SU-DHL-6 (cell line): Measurements from ENCODE around the gene TOGARAM2.

ENCODE experiments used
- H2AFZ ChIP-seq: fragments of 200-600 bp; sonication (generic); 2 replicates; pipeline ENCODE4 v1.6.1; 2014; ENCODE audit warnings: low read depth, mild to moderate bottlenecking, moderate library complexity, mixed read lengths, antibody characterized with exemption, low read length; ENCODE audit not compliant: severe bottlenecking
- H3F3A ChIP-seq: fragments of 200-600 bp; shearing (Covaris generic); 2 replicates; pipeline ENCODE4 v1.6.0; 2016; ENCODE audit warnings: antibody characterized with exemption, mild to moderate bottlenecking; ENCODE audit not compliant: insufficient read depth
- H3K27ac ChIP-seq: fragments of 200-600 bp; sonication (generic); 2 replicates; pipeline ENCODE4 v1.5.1; 2016; ENCODE audit warnings: low read depth, mild to moderate bottlenecking, low read length, moderate library complexity, mixed read lengths
- H3K27me3 ChIP-seq: fragments of 200-600 bp; sonication (generic), shearing (Covaris generic); 2 replicates; pipeline ENCODE4 v1.6.0; 2014; ENCODE audit warnings: mild to moderate bottlenecking, low read length
- H3K36me3 ChIP-seq: fragments of 200-600 bp; sonication (generic); 2 replicates; pipeline ENCODE4 v1.6.1; 2014; ENCODE audit warnings: mild to moderate bottlenecking, low read length, mixed read lengths
- H3K4me2 ChIP-seq: fragments of 300-600, 200-600 bp; shearing (Covaris generic), sonication (generic); 2 replicates; pipeline ENCODE4 v1.6.0; 2014; ENCODE audit warnings: low read length, low read depth, mild to moderate bottlenecking; ENCODE audit not compliant: poor library complexity, severe bottlenecking
- H3K4me3 ChIP-seq: fragments of 200-600 bp; sonication (generic); 2 replicates; pipeline ENCODE4 v1.5.1; 2014; ENCODE audit warnings: antibody characterized with exemption, low read length, mild to moderate bottlenecking, mixed read lengths; ENCODE audit not compliant: insufficient read depth, poor library complexity, severe bottlenecking
- H3K79me2 ChIP-seq: fragments of 200-600 bp; sonication (generic); 2 replicates; pipeline ENCODE4 v1.6.1; 2014; ENCODE audit warnings: mild to moderate bottlenecking, low read length, moderate library complexity; ENCODE audit not compliant: insufficient read depth
- H3K9ac ChIP-seq: fragments of 200-600 bp; sonication (generic); 2 replicates; pipeline ENCODE4 v1.7.0; 2014; ENCODE audit warnings: mild to moderate bottlenecking, low read length
- H3K9me2 ChIP-seq: fragments of 200-600 bp; sonication (generic); replicated peaks from 2 replicates; pipeline ENCODE4 v1.6.1; 2014; ENCODE audit warnings: low read length; ENCODE audit not compliant: insufficient read depth
- H3K9me3 ChIP-seq: fragments of 200-600 bp; sonication (generic); 2 replicates; pipeline ENCODE4 v1.6.1; 2014; ENCODE audit warnings: low read length, mixed read lengths; ENCODE audit not compliant: insufficient read depth
- H4K20me1 ChIP-seq: fragments of 200-600 bp; sonication (generic); 2 replicates; pipeline ENCODE4 v1.6.1; 2014; ENCODE audit warnings: low read depth, mild to moderate bottlenecking, antibody characterized with exemption, low read length, moderate library complexity, mixed read lengths
- CTCF ChIP-seq: fragments of 200-600 bp; sonication (generic); IDR thresholded peaks from one replicate; pipeline ENCODE4 v1.5.1; 2017; ENCODE audit warnings: antibody characterized with exemption, mild to moderate bottlenecking, low read length, moderate library complexity; ENCODE audit not compliant: insufficient read depth, poor library complexity, severe bottlenecking
- EZH2phosphoT487 ChIP-seq: fragments of 200-600 bp; sonication (generic), shearing (Covaris generic); conservative IDR thresholded peaks from 2 replicates; pipeline ENCODE4 v1.6.1; 2018; ENCODE audit warnings: mild to moderate bottlenecking, antibody characterized with exemption, low read length, moderate library complexity, mixed read lengths

The TOGARAM2 gene

DNA sequence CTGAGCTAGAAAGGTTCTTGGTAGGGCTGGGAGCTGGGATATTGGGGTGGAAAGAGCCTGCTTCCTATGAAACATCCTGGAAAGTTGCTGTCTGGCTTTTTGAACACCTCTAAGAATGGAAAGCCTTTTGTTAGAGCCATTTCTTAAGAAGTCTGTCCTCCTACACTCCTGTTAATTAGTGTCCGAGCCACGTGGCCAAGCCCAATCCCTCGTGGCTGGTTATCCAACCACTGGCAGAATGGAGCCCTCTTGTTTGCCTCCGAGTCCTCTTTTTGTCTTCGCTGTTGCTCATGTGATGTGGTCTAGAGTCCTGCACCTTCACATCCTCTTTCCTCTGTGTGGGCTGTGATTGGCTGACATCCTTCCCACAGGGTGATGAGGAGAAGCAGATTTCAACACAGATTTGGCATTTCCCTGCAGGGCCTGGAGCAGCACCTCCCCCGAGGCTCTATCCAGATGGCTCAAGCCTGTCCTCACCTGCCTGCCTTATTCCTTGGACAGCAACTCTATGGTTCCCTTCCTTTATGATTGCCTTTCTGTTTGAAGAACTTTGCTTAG is 8.2 kb upstream of the TOGARAM2 start:
- TF ChIP-seq CTCF (no peak), EZH2phosphoT487 (no peak)
- H3K36me3 ChIP-seq = no peaks in the 10 kb centered on the region
- H4K20me1 ChIP-seq = no peaks in the 10 kb centered on the region
- H3K9me3 ChIP-seq = no peaks in the 10 kb centered on the region
- H3K9ac ChIP-seq = no peak overlapping the region
- no peaks in the 10 kb centered on the region for H3K79me2 ChIP-seq
- no peaks in the 10 kb centered on the region for H3F3A ChIP-seq
- H3K4me3 ChIP-seq = no peak overlapping the region
- no peaks in the 10 kb centered on the region for H3K9me2 ChIP-seq
- H3K4me2 ChIP-seq = no peak overlapping the region
- H2AFZ ChIP-seq = no peak overlapping the region
- H3K27ac ChIP-seq = no peak overlapping the region
- no peaks in the 10 kb centered on the region for H3K27me3 ChIP-seq

DNA sequence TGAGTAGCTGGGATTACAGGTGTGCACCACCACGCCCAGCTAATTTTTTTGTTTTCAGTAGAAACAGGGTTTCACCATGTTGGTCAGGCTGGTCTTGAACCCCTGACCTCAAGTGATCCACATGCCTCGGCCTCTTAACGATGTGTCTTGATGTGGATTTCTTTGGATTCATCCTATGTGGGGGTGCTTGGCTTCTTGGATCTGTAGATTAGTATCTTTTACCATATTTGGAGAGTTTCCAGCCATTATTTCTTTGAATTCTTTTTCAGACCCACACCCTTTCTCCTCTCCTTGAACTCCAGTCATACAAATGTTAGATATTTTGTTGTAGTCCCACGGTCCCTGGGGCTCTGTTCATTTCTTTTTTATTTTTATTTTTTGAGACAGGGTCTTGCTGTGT is 6.8 kb upstream of the TOGARAM2 start:
- H3K79me2 ChIP-seq = no peaks in the 10 kb centered on the region
- H3K9me2 ChIP-seq = no peaks in the 10 kb centered on the region
- H3F3A ChIP-seq = no peaks in the 10 kb centered on the region
- H2AFZ ChIP-seq = no peak overlapping the region
- H3K36me3 ChIP-seq = no peaks in the 10 kb centered on the region
- no peaks in the 10 kb centered on the region for H3K27me3 ChIP-seq
- H3K27ac ChIP-seq = no peak overlapping the region
- H3K9me3 ChIP-seq = no peaks in the 10 kb centered on the region
- TF ChIP-seq CTCF (no peak), EZH2phosphoT487 (no peak)
- no peak overlapping the region for H3K9ac ChIP-seq
- H3K4me3 ChIP-seq = no peak overlapping the region
- no peak overlapping the region for H3K4me2 ChIP-seq
- H4K20me1 ChIP-seq = no peaks in the 10 kb centered on the region

DNA sequence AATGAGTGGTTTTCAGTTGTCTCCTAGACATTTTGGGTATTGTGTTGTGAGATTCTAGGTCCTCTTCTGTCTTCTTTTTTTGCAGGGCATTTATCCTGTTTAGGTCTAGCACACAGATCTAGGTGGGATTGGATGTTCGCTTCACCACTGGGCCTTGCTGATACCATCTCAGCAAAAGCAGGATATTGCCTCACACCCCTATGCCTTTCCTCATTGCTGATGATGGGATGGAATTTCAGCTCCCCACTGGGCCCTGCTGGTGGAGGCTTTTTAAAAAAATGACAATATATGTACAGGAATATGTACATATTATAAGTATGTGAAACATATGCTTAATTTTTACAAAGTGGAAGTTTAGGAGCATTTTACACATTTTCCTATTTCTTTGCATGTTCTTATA is 5.4 kb upstream of the TOGARAM2 start:
- Histone ChIP-seq H3K4me3 (no peak overlapping the region), H3K79me2 (no peaks in the 10 kb centered on the region), H3K9me2 (no peaks in the 10 kb centered on the region), H3K27ac (no peak overlapping the region), H3F3A (no peaks in the 10 kb centered on the region), H3K27me3 (no peaks in the 10 kb centered on the region), H3K9me3 (no peaks in the 10 kb centered on the region), H3K9ac (no peak overlapping the region), H2AFZ (no peak overlapping the region), H4K20me1 (no peaks in the 10 kb centered on the region), H3K4me2 (no peak overlapping the region), H3K36me3 (no peaks in the 10 kb centered on the region)
- TF ChIP-seq CTCF (no peak), EZH2phosphoT487 (no peak)
